HepG2 (cell line): ENCODE data around the gene ATP8A2. TPM values are rescaled to one million over a fixed set of nuclear protein-coding genes. Genes with fewer than 3 reads are reported as not detected.

Source experiments
- ATAC-seq: fragments of 200-7000 bp; cut with Tn5 transposase; 3 replicates; pipeline ENCODE4 v1.9.1; 2020; ENCODE audit warnings: mild to moderate bottlenecking, moderate library complexity
- BruUV-seq: library from RNA; stranded (reverse); fragments of 400-500 nt; replicated peaks from 2 replicates; lab custom pipeline; 2021; lab: Mats Ljungman, UMichigan
- CTCF ChIA-PET: fragments of 300-600 bp; formaldehyde crosslinking; extraction: SDS; loops from one replicate; lab custom pipeline; 2021; ENCODE audit warnings: low total read pairs, inconsistent platforms, low intra/inter-chr PET ratio; lab: Yijun Ruan, JAX
- POLR2A ChIA-PET: fragments of 350-600 bp; sonication (Branson Sonifier 250); formaldehyde crosslinking; loops from one replicate; lab custom pipeline; 2020; ENCODE audit warnings: antibody characterized with exemption, inconsistent platforms; lab: Yijun Ruan, JAX
- DNase-seq: peaks from one replicate; pipeline ENCODE4 v3.0.0-alpha.2; 2015; ENCODE audit warnings: low spot score
- FAIRE-seq: peaks from 3 replicates; lab custom pipeline; 2011; peaks lifted over from hg19 to GRCh38; lab: Jason Lieb, UNC
- H2AFZ ChIP-seq: one replicate; pipeline ENCODE4 v1.6.1; 2011; ENCODE audit warnings: low read length, inconsistent platforms
- H3K27ac ChIP-seq: fragments of 300-600 bp; 3 replicates; pipeline ENCODE4 v1.8.0; 2011; ENCODE audit warnings: mixed run types, mild to moderate bottlenecking, mixed read lengths, low read length, inconsistent platforms; ENCODE audit not compliant: insufficient read depth; ENCODE audit errors: extremely low read length
- H3K27me3 ChIP-seq, 2 experiments: fragments of 200-600 bp in 1 of 2; 2 replicates in 1 of 2; 3 replicates in 1 of 2; pipeline versions ENCODE4 v1.6.0 to v1.8.0; 2011; ENCODE audit warnings: low read length in 2 of 2, mild to moderate bottlenecking in 2 of 2, moderate library complexity in 2 of 2, inconsistent platforms in 1 of 2; ENCODE audit not compliant: insufficient read depth in 2 of 2, control insufficient read depth in 1 of 2
- H3K36me3 ChIP-seq, 2 experiments: fragments of 200-600 bp in 1 of 2; replicated peaks in 1 of 2; 2 replicates in 1 of 2; 3 replicates in 1 of 2; pipeline versions ENCODE4 v1.5.1 to v1.8.0; 2011; ENCODE audit warnings: low read length in 2 of 2, inconsistent platforms in 1 of 2; ENCODE audit not compliant: insufficient read depth in 2 of 2, control insufficient read depth in 1 of 2
- H3K4me1 ChIP-seq: 2 replicates; pipeline ENCODE4 v1.5.1; 2012; ENCODE audit warnings: low read length, inconsistent platforms; ENCODE audit not compliant: insufficient read depth
- H3K4me2 ChIP-seq: 2 replicates; pipeline ENCODE4 v1.6.0; 2011; ENCODE audit warnings: low read depth, low read length, inconsistent platforms
- H3K4me3 ChIP-seq, 3 experiments: fragments of 200-600 bp in 1 of 3; sonication (generic), shearing (Covaris generic) in 1 of 3; replicated peaks in 1 of 3; 2 replicates each; pipeline ENCODE4 v1.5.1; 2011 to 2016; ENCODE audit warnings: low read length in 3 of 3, inconsistent platforms in 2 of 3, low read depth in 2 of 3, mild to moderate bottlenecking in 2 of 3, control low read depth in 1 of 3, mixed read lengths in 1 of 3; ENCODE audit not compliant: insufficient read depth in 1 of 3
- H3K79me2 ChIP-seq: one replicate; pipeline ENCODE4 v1.6.1; 2011; ENCODE audit warnings: low read length, inconsistent platforms; ENCODE audit not compliant: insufficient read depth
- H3K9ac ChIP-seq: 2 replicates; pipeline ENCODE4 v1.6.0; 2011; ENCODE audit warnings: mild to moderate bottlenecking, low read depth, low read length, inconsistent platforms; ENCODE audit not compliant: insufficient read depth
- H3K9me3 ChIP-seq: 2 replicates; pipeline ENCODE4 v1.5.1; 2012; ENCODE audit warnings: mild to moderate bottlenecking, low read length
- H4K20me1 ChIP-seq: 2 replicates; pipeline ENCODE4 v1.6.0; 2011; ENCODE audit warnings: inconsistent platforms, mild to moderate bottlenecking, low read length, moderate library complexity; ENCODE audit not compliant: insufficient read depth
- CREB1 ChIP-seq, 2 experiments: fragments of 450-650 bp in 1 of 2; IDR thresholded peaks; 2 replicates each; pipeline ENCODE4 v1.6.1; 2016 to 2017; ENCODE audit warnings: control low read depth in 1 of 2, mild to moderate bottlenecking in 1 of 2, missing compliant biosample characterization in 1 of 2, missing genetic modification characterization in 1 of 2
- ETV6 ChIP-seq: sonication (generic); formaldehyde crosslinking; conservative IDR thresholded peaks from 2 replicates; pipeline ENCODE4 v1.4.0; 2020; ENCODE audit warnings: missing genetic modification reagents
- FOXO1 ChIP-seq: sonication (generic); formaldehyde crosslinking; IDR thresholded peaks from 2 replicates; pipeline ENCODE4 v1.4.0; 2020; ENCODE audit warnings: missing genetic modification reagents
- THRA ChIP-seq: sonication (generic); formaldehyde crosslinking; IDR thresholded peaks from 2 replicates; pipeline ENCODE4 v1.4.0; 2020; ENCODE audit warnings: missing genetic modification reagents, borderline replicate concordance
- ZNF20 ChIP-seq: sonication (generic); formaldehyde crosslinking; IDR thresholded peaks from 2 replicates; pipeline ENCODE4 v1.4.0; 2020; ENCODE audit warnings: mild to moderate bottlenecking, moderate library complexity, missing genetic modification reagents
- ZNF44 ChIP-seq: sonication (generic); formaldehyde crosslinking; IDR thresholded peaks from 2 replicates; pipeline ENCODE4 v1.5.1; 2020; ENCODE audit warnings: mild to moderate bottlenecking, missing genetic modification reagents
- ZUFSP ChIP-seq: sonication (generic); formaldehyde crosslinking; IDR thresholded peaks from 2 replicates; pipeline ENCODE4 v1.9.0; 2021; ENCODE audit warnings: missing genetic modification reagents, mild to moderate bottlenecking, borderline replicate concordance
- WGBS: methylation state at CpG from one replicate; pipeline ENCODE4 v1.1.6; 2017; ENCODE audit warnings: low lambda C conversion rate; 5-methylcytosine and 5-hydroxymethylcytosine counted together
- in situ Hi-C: cut with HindIII; loops from 2 replicates; pipeline ENCODE4 v1.10.0; 2017; ENCODE audit warnings: low pct_unique_long_range_greater_than_20kb; ENCODE audit not compliant: extremely low pct_ligation_motif_present
- intact Hi-C: fragments of 100-400 bp; cut with micrococcal nuclease; formaldehyde crosslinking; loops from one replicate; pipeline ENCODE4 v1.10.0; 2022; ENCODE audit not compliant: unreplicated experiment
- polyA plus RNA-seq, 8 experiments: library from polyadenylated mRNA; depleted of rRNA in 3 of 8; stranded (reverse) in 7 of 8; unstranded in 1 of 8; fragments of >200 nt; fragmentation: Illumina TruSeq in 4 of 8; extraction: Trizol in 4 of 8; gene quantifications; 2 replicates each; pipeline versions ENCODE4 v1.2.1 to v1.2.3, GENCODE V29; 2011 to 2016; ENCODE audit warnings: low read depth in 4 of 8, missing spikeins in 1 of 8, mixed read lengths in 1 of 8; ENCODE audit not compliant: insufficient read depth in 1 of 8
- total RNA-seq, 5 experiments: library from RNA; depleted of rRNA; stranded (reverse); fragments of >200 nt; fragmentation: Illumina TruSeq; extraction: Trizol; gene quantifications; 2 replicates each; pipeline ENCODE4 v1.2.3, GENCODE V29; 2016; ENCODE audit warnings: low read depth in 1 of 5

The ATP8A2 gene
- total and polyA plus RNA-seq, 2 of the 13 experiments (the other 11 are each of a cell fraction or from before 2014, with no cell fraction given), result 0.09 TPM; not detected in 1

- peaks cover 4 to 8% of the 10 kb centered on the region in 2 experiments; a peak in 1 of 5 replicates for H3K27me3 ChIP-seq
- H4K20me1 ChIP-seq, result no peaks in the 10 kb centered on the region
- H3K9ac ChIP-seq, result no peak overlapping the region
- POLR2A ChIA-PET, result no interaction called here
- in situ Hi-C loops (no loop called here), intact Hi-C loops (no loop called here)
- 19% methylated on average over 2 of the region's 2 CpGs for WGBS
- ATAC-seq, result no peak
- TF ChIP-seq ZNF44 (CRISPR knock-in tag), result no peak
- 0 out of 2 replicates have a peak, but pooled peaks have one; percentile 5 for TF ChIP-seq CREB1 (IDR thresholded peaks at IDR 0.05)
- TF ChIP-seq CREB1 (CRISPR knock-in tag; IDR thresholded peaks at IDR 0.05), result no peak
- TF ChIP-seq ZNF20, result no peak
- H3K36me3 ChIP-seq, result no peaks in the 10 kb centered on the region
- no peak for DNase-seq
- CTCF ChIA-PET, result no interaction called here
- no peak overlapping the region for H2AFZ ChIP-seq
- no peak for FAIRE-seq
- H3K9me3 ChIP-seq, result no peaks in the 10 kb centered on the region
- no peak overlapping the region for H3K27ac ChIP-seq
- H3K4me2 ChIP-seq, result no peak overlapping the region
- no peaks in the 10 kb centered on the region for H3K79me2 ChIP-seq
- BruUV-seq, result no TSS peak
- H3K4me3 ChIP-seq, result no peak overlapping the region
- peaks cover 6% of the 10 kb centered on the region; the same call in 1 of the 2 replicates for H3K4me1 ChIP-seq
These were observed 607.2 kb downstream of the ATP8A2 start for GRCh38 chr13:25978961-25979360.

- Histone ChIP-seq H2AFZ (no peak overlapping the region), H3K4me1 (peaks cover 6% of the 10 kb centered on the region; the same call in 1 of the 2 replicates), H3K27ac (no peak overlapping the region), H3K27me3 (peaks cover 4 to 7% of the 10 kb centered on the region in 2 experiments; a peak in 1 of 5 replicates), H3K79me2 (no peaks in the 10 kb centered on the region), H3K9me3 (no peaks in the 10 kb centered on the region), H3K36me3 (no peaks in the 10 kb centered on the region), H3K4me2 (no peak overlapping the region), H4K20me1 (no peaks in the 10 kb centered on the region), H3K9ac (no peak overlapping the region), H3K4me3 (no peak overlapping the region)
- DNase-seq (no peak), ATAC-seq (no peak), FAIRE-seq (no peak)
- in situ Hi-C loops, result no loop called here
- WGBS, result 44% methylated on average over 6 of the region's 6 CpGs
- POLR2A ChIA-PET, result no interaction called here
- BruUV-seq, result no TSS peak
- TF ChIP-seq ZUFSP (CRISPR knock-in tag), result no peak
- TF ChIP-seq THRA (CRISPR knock-in tag), result no peak
- TF ChIP-seq ETV6, result no peak
- TF ChIP-seq FOXO1 (CRISPR knock-in tag), result no peak
- CTCF ChIA-PET, result no interaction called here
- intact Hi-C loops, result no loop called here
These were observed 607.6 kb downstream of the ATP8A2 start for GRCh38 chr13:25979371-25979770.
